ENCODE measurements around the gene TMIGD1. TPM values are rescaled to one million over a fixed set of nuclear protein-coding genes. Genes with fewer than 3 reads are reported as not detected.

The TMIGD1 gene
- total RNA-seq, 2 donors from 2014 or later, result not detected

DNA sequence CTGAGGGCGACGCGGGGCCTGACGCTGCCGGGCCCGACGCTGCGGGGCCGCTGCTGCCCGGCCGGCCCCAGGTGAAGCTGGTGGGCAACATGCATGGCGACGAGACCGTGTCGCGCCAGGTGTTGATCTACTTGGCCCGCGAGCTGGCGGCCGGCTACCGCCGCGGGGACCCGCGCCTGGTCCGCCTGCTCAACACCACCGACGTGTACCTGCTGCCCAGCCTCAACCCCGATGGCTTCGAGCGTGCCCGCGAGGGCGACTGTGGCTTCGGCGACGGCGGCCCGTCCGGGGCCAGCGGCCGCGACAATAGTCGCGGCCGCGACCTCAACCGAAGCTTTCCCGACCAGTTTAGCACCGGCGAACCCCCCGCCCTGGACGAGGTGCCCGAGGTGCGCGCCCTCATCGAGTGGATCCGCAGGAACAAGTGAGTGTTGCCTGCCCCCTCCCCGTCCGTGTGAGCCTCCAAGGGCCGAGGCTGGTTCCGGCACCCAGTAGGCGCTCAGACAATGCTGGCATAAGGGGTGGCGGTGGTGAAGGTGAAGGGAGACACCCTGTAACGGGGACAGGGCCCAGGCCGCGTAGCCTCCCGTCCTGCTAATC is 45.5 kb upstream of the TMIGD1 start:
- peak overlapping the region; percentile 78 to 79 for H3K27ac ChIP-seq
- no peaks in the 10 kb centered on the region for H3K9me3 ChIP-seq
- no peaks in the 10 kb centered on the region for H3K36me3 ChIP-seq
- H3K27me3 ChIP-seq (replicated peaks; ENCODE audit: insufficient read depth), result no peaks in the 10 kb centered on the region
- peaks cover 11 to 41% of the 10 kb centered on the region in 2 donors for H3K4me1 ChIP-seq (ENCODE audit: control insufficient read depth in 1 of 2, low read depth in 2 of 2)
- H3K4me3 ChIP-seq, result peak overlapping the region; percentile 89
- TF ChIP-seq, protein P1, sequence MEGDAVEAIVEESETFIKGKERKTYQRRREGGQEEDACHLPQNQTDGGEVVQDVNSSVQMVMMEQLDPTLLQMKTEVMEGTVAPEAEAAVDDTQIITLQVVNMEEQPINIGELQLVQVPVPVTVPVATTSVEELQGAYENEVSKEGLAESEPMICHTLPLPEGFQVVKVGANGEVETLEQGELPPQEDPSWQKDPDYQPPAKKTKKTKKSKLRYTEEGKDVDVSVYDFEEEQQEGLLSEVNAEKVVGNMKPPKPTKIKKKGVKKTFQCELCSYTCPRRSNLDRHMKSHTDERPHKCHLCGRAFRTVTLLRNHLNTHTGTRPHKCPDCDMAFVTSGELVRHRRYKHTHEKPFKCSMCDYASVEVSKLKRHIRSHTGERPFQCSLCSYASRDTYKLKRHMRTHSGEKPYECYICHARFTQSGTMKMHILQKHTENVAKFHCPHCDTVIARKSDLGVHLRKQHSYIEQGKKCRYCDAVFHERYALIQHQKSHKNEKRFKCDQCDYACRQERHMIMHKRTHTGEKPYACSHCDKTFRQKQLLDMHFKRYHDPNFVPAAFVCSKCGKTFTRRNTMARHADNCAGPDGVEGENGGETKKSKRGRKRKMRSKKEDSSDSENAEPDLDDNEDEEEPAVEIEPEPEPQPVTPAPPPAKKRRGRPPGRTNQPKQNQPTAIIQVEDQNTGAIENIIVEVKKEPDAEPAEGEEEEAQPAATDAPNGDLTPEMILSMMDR (IDR thresholded peaks at IDR 0.05), result no peak
- DNase-seq (ENCODE audit: low spot score) (no peak), ATAC-seq (ENCODE audit: insufficient number of reproducible peaks, low FRiP score, low read depth) (peak; percentile 2)

GRCh38 chr17:30378825-30379302 is 45.0 kb upstream of the TMIGD1 start, which contains the start of gene CPD:
TSS of gene CPD (plus strand) at chr17:30378927. CDS start at chr17:30378981, 54 bp downstream.
- H3K36me3 ChIP-seq, result no peaks in the 10 kb centered on the region
- no peaks in the 10 kb centered on the region for H3K27me3 ChIP-seq (replicated peaks; ENCODE audit: insufficient read depth)
- peak within 1 kb of the TSS; percentile 89 for H3K4me3 ChIP-seq
- H3K4me1 ChIP-seq (ENCODE audit: control insufficient read depth in 1 of 2, low read depth in 2 of 2), result peaks cover 11 to 41% of the 10 kb centered on the region in 2 donors
- peak within 1 kb of the TSS; percentile 78 to 79 for H3K27ac ChIP-seq
- DNase-seq (ENCODE audit: low spot score) (peak; percentile 86), ATAC-seq (ENCODE audit: insufficient number of reproducible peaks, low FRiP score, low read depth) (peak; percentile 90)
- H3K9me3 ChIP-seq, result no peaks in the 10 kb centered on the region
- TF ChIP-seq, protein P1 (IDR thresholded peaks at IDR 0.05), result no peak

GRCh38 chr17:30378241-30378824 is 44.5 kb upstream of the TMIGD1 start:
- DNase-seq (ENCODE audit: low spot score) (no peak), ATAC-seq (ENCODE audit: insufficient number of reproducible peaks, low FRiP score, low read depth) (peak; percentile 9)
- peaks cover 11 to 41% of the 10 kb centered on the region in 2 donors for H3K4me1 ChIP-seq (ENCODE audit: control insufficient read depth in 1 of 2, low read depth in 2 of 2)

GRCh38 chr17:30377574-30378240 is 43.9 kb upstream of the TMIGD1 start:
- ATAC-seq (ENCODE audit: insufficient number of reproducible peaks, low FRiP score, low read depth) (no peak), DNase-seq (ENCODE audit: low spot score) (no peak)
- H3K27me3 ChIP-seq (replicated peaks; ENCODE audit: insufficient read depth), result no peaks in the 10 kb centered on the region
- no peaks in the 10 kb centered on the region for H3K36me3 ChIP-seq
- H3K27ac ChIP-seq, result no peak overlapping the region
- no peaks in the 10 kb centered on the region for H3K9me3 ChIP-seq
- TF ChIP-seq, protein P1 (IDR thresholded peaks at IDR 0.05), result no peak
- peak overlapping the region; percentile 89 for H3K4me3 ChIP-seq
- peaks cover 8 to 34% of the 10 kb centered on the region in 2 donors for H3K4me1 ChIP-seq (ENCODE audit: control insufficient read depth in 1 of 2, low read depth in 2 of 2)

More at GRCh38 chr17:30378241-30378824, 44.5 kb upstream of the TMIGD1 start:
- TF ChIP-seq, protein P1 (IDR thresholded peaks at IDR 0.05), result no peak
- Histone ChIP-seq H3K27me3 (replicated peaks; ENCODE audit: insufficient read depth) (no peaks in the 10 kb centered on the region), H3K27ac (peak overlapping the region; percentile 78 to 79), H3K36me3 (no peaks in the 10 kb centered on the region), H3K4me3 (peak overlapping the region; percentile 89), H3K9me3 (no peaks in the 10 kb centered on the region)

All from thoracic aorta (tissue), 2 donors.